Neural progenitor cell (in vitro differentiated cells): ENCODE data around the gene KIF12.

Source experiments
- EZH2phosphoT487 ChIP-seq: fragments of 200-600 bp; sonication (generic); IDR thresholded peaks from 2 replicates; pipeline ENCODE4 v1.6.1; 2017; ENCODE audit warnings: antibody characterized with exemption
- TF ChIP-seq, protein P1 (sequence below): fragments of 200-600 bp; sonication (generic); IDR thresholded peaks from 2 replicates; pipeline ENCODE4 v1.5.1; 2017; ENCODE audit warnings: antibody characterized with exemption, mild to moderate bottlenecking

GRCh38 chr9:114076237-114077161 is 22.6 kb downstream of the KIF12 start:
- TF ChIP-seq, protein P1, sequence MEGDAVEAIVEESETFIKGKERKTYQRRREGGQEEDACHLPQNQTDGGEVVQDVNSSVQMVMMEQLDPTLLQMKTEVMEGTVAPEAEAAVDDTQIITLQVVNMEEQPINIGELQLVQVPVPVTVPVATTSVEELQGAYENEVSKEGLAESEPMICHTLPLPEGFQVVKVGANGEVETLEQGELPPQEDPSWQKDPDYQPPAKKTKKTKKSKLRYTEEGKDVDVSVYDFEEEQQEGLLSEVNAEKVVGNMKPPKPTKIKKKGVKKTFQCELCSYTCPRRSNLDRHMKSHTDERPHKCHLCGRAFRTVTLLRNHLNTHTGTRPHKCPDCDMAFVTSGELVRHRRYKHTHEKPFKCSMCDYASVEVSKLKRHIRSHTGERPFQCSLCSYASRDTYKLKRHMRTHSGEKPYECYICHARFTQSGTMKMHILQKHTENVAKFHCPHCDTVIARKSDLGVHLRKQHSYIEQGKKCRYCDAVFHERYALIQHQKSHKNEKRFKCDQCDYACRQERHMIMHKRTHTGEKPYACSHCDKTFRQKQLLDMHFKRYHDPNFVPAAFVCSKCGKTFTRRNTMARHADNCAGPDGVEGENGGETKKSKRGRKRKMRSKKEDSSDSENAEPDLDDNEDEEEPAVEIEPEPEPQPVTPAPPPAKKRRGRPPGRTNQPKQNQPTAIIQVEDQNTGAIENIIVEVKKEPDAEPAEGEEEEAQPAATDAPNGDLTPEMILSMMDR = no peak
- TF ChIP-seq EZH2phosphoT487 = no peak
